Motor neuron (in vitro differentiated cells): ENCODE results near the gene UBN1. TPM values are rescaled to one million over a fixed set of nuclear protein-coding genes. Genes with fewer than 3 reads are reported as not detected.

ENCODE experiments used
- ATAC-seq, 8 experiments: fragments of 200-7000 bp; cut with Tn5 transposase; replicated peaks in 6 of 8; 2 replicates each; pipeline ENCODE4 v1.8.0; 2021; ENCODE audit warnings: mild to moderate bottlenecking in 8 of 8, moderate library complexity in 8 of 8
- H3K27ac ChIP-seq, 2 donors: fragments of 250-450 bp; sonication (Bioruptor Pico); 2 replicates each; pipeline ENCODE4 v1.9.0; 2021; ENCODE audit warnings: antibody characterized with exemption in 2 of 2, mild to moderate bottlenecking in 2 of 2, moderate library complexity in 1 of 2
- H3K4me1 ChIP-seq, 2 donors: fragments of 250-450 bp; sonication (Bioruptor Pico); replicated peaks in 1 of 2; 2 replicates each; pipeline ENCODE4 v1.6.1; 2021; ENCODE audit warnings: antibody characterized with exemption in 2 of 2, mild to moderate bottlenecking in 2 of 2, moderate library complexity in 1 of 2
- H3K4me3 ChIP-seq, 5 donors: fragments of 250-450 bp; sonication (Bioruptor Pico); 2 replicates each; pipeline ENCODE4 v1.9.0; 2021; ENCODE audit warnings: antibody characterized with exemption in 5 of 5, mild to moderate bottlenecking in 5 of 5, moderate library complexity in 4 of 5
- WGBS, 10 experiments: fragments of 450-650 bp; shearing (Covaris generic); methylation state at CpG; one replicate each; pipeline ENCODE4 v1.0.0; 2022; 5-methylcytosine and 5-hydroxymethylcytosine counted together
- in situ Hi-C, 9 experiments: fragments of 400-800 bp; cut with MboI; loops; one replicate each; pipeline ENCODE4 v1.15.0; 2021; ENCODE audit warnings: low sequenced_read_pairs in 9 of 9, low pct_unique_long_range_greater_than_20kb in 2 of 9; ENCODE audit not compliant: unreplicated experiment in 9 of 9
- total RNA-seq, 8 experiments: library from RNA; unstranded; fragments of 300-600 nt; gene quantifications; 2 replicates each; pipeline versions ENCODE4 v1.2.3 to v1.2.4, GENCODE V29; 2022

Gene UBN1
- total RNA-seq, 8 experiments from 2014 or later, result 14.0 to 43.7 (median 24.2) TPM

DNA sequence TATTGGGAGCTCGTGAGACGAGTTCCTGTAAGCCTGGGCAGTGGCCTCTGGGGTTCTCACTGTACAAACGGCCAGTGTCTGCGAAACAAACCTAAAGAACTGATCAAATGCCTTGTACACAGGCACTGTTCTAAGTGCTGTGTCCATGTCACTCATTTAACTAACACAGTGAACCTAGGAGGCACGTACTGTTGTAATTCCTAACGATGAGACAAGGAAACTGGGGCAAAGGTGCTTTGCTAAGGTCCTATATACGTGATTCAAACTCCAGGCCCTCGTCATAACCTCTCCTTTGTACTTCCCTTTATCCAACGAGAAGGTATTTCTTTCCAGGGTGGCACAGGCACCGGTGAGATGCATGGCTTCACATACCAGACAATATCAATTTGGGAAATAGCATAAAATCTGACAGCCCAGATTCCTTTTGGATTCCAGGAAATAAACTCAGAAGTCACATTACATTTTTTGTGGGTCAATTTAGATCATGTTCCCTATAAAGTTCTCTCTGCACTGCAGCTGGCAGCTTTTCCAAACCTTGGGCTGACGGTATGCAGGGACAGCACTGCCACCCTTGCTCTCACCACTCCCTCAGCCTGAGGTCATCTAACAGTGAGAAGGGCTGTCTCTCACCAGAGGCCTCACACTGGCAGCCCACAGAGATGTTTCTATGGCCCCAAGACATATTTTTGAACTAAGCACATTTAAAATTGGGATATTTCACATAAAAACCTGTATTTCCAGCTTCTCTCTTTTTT lies 18.5 kb upstream of the UBN1 start:
- H3K4me1 ChIP-seq, result peaks cover 0 to under 1% of the 10 kb centered on the region in 2 donors
- H3K27ac ChIP-seq, result no peak overlapping the region
- 88 to 100% (median 96%) methylated on average over 1 to 11 of the region's 11 CpGs for WGBS, 10 experiments
- H3K4me3 ChIP-seq, result no peak overlapping the region
- ATAC-seq, result peak in 1 of 8 experiments; percentile 68
- in situ Hi-C loops, result no loop called here

DNA sequence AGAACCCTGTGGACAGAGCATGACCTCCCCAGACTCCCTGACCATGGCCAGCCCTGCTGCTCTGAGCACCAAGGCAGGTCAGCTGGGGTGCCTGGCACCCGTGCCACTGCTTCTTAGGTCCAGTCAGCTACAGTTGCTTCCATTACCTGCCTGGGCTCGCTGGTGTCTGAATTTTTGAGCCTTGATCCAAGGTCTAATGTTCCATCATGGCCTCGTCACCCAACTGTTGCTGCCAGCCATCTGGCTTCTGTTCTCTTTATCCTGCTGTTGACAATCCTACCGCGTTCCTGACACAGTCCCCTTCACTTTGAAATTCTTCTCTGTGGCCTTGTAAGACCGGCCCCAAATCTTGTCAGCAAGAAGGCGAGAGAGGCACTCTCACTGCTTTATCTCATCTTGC lies 16.9 kb upstream of the UBN1 start:
- in situ Hi-C loops, result no loop called here

DNA sequence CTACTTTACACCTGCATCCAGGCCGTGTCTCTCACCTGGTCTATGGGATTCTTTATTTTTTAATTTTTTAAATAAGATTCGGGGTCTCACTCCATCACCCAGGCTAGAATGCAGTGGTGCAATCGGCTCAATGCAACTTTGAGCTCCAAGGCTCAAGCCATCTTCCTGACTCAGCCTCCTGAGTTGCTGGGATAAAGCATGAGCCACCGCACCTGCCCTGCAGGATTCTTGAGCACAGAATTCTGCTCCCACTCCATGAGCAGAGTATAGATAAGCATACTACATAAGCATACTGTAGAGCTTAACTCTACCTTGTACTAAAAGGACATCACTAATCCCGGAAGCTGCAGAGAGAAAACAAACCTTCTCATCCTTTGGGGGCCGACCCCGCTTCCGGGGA lies 15.7 kb upstream of the UBN1 start:
- Histone ChIP-seq H3K27ac (no peak overlapping the region), H3K4me3 (no peak overlapping the region), H3K4me1 (peaks cover 0 to 3% of the 10 kb centered on the region in 2 donors)
- no peak for ATAC-seq
- in situ Hi-C loops, result no loop called here
- 94 to 100% (median 100%) methylated on average over 1 to 6 of the region's 8 CpGs; no CpG with 5 or more reads in 3 of the 10 experiments for WGBS, 10 experiments

More for the DNA sequence above, 16.9 kb upstream of the UBN1 start:
- no peak overlapping the region for H3K27ac ChIP-seq
- peaks cover 0 to 3% of the 10 kb centered on the region in 2 donors for H3K4me1 ChIP-seq
- ATAC-seq, result no peak
- H3K4me3 ChIP-seq, result no peak overlapping the region
- 60 to 100% (median 92%) methylated on average over 1 to 7 of the region's 7 CpGs; no CpG with 5 or more reads in 3 of the 10 experiments for WGBS, 10 experiments

DNA sequence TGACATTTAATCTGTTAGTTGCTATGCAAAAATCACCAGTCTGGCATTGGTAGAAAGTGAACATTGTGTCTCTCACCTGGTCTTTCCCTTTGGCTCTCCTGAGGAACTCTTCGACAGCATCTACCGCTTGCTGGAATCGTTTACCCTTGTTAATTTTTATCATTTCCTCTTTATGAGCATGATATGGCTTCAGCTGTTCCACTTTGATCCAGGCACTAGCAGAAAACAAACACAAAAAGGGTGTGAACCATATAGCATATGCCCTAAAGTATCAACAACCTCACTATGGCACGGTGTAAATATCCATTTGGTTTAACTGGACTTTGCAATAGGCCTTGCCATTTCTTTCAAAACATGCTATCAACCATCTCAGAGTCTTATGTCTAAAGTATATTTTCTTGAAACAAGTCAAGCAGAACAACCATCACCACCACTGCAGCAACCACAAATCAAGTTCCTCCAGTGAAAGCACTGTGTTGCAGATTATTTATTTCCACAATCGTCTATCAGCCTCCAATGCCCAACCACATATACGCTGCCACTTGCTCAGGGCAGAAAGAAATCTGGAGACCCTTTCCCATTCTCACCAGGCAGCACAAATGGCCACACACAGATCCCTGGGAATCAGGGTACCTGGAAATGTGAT lies 14.5 kb upstream of the UBN1 start:
- no peak for ATAC-seq
- Histone ChIP-seq H3K27ac (no peak overlapping the region), H3K4me1 (peaks cover 0 to 3% of the 10 kb centered on the region in 2 donors), H3K4me3 (no peak overlapping the region)
- in situ Hi-C loops, result no loop called here
- 57 to 100% (median 90%) methylated on average over 1 to 6 of the region's 6 CpGs for WGBS, 10 experiments

DNA sequence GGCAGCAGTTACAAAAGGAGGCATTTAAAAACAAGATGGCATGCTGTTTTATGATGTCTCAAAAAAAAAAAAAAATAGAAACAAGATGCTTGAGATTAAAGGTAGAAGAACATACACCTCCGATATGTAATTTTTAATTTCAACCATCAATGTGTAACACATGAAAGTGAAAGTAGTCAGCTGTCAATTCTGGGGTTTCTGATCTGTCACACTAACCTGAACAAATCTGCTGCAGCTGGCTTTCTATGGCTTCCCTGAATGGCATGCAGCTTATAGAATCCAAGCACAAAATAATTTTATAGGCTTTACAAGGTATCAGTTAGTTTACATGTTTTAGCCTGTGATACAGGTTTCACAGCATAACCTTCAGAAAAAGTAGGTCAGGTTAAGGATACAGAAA lies 13.7 kb upstream of the UBN1 start:
- ATAC-seq, result no peak
- H3K4me1 ChIP-seq, result peaks cover 0 to 3% of the 10 kb centered on the region in 2 donors
- in situ Hi-C loops, result no loop called here
- WGBS, 10 experiments, result 60 to 100% (median 100%) methylated on average over 1 of the region's 1 CpG; no CpG with 5 or more reads in 1 of the 10 experiments
- H3K27ac ChIP-seq, result no peak overlapping the region
- no peak overlapping the region for H3K4me3 ChIP-seq

DNA sequence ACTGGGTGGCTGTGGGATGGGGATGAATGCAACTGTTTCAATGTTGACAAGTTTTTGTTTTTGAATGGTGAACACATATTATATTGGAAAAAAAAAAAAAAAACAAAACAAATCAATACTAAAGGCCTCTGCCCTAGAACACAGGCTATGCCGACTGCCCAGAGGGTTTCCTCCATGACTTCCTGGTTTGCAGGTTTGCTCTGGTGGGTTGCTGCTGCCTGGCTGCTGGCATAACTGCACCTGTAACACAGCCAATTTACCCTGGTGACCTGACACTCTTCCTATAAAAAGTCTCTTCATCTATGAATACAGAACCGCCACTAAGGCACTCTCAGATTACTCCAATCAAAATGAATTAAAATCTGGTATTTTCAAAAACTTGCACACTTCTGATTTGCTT lies 10.6 kb upstream of the UBN1 start:
- in situ Hi-C loops, result no loop called here
- 82 to 100% (median 100%) methylated on average over 1 to 2 of the region's 2 CpGs; no CpG with 5 or more reads in 3 of the 10 experiments for WGBS, 10 experiments
- peaks cover 0 to 3% of the 10 kb centered on the region in 2 donors for H3K4me1 ChIP-seq
- no peak for ATAC-seq
- no peak overlapping the region for H3K27ac ChIP-seq
- no peak overlapping the region for H3K4me3 ChIP-seq

DNA sequence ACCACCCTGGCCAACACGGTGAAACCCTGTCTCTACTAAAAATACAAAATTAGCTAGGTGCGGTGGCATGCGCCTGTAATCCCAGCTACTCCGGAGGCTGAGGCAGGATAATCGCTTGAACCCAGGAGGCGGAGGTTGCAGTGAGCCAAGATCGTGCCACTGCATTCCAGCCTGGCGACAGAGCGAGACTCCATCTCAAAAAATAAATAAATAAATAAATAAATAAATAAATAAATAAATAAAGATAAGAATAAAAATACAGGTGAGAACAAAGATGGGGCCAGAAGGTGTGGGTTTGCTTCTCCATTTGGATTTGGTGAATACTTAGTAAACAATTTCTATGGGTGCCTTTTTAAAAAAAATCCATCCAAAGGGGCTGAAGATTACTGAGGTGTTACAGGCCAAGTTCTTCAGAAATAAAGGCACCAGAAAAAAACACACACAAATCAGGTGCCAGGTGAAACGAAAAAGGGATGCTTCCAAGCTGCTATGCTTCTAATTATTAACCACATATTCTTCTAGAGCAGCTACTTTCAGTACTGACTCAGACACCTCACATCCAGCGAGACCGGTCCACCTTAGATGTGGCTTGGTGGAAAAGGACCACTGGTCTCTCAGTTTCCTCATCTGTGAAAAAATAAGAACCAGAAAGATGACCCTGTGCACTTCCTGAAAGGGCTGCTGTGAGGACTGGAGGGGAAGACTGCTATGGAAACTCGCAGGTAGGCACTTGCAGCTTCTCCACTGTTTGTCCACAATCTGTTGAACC lies 9.4 kb upstream of the UBN1 start:
- ATAC-seq, result no peak
- H3K27ac ChIP-seq, result no peak overlapping the region
- H3K4me1 ChIP-seq, result peaks cover 0 to 3% of the 10 kb centered on the region in 2 donors
- H3K4me3 ChIP-seq, result no peak overlapping the region
- in situ Hi-C loops, result no loop called here
- 60 to 100% (median 91%) methylated on average over 1 to 12 of the region's 13 CpGs for WGBS, 10 experiments

DNA sequence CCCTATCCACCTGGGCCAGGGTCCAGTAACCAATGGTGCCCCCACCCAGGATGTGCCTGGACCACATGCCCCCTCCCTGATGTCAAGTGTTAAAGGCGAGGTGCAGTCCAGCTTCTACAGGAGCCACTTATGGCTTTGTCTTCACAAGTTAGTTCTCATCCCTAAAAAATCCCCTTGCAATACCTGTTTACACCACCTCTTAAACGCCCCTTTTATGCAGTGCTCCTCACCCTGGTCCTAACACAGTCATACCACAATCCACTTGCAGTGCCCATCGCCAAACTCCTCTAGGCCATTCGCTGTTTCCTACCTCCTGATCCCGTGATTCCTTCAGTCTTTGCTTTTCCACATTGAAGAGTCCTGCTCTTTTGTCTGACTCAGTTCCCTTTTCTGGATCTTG lies 7.3 kb upstream of the UBN1 start:
- H3K27ac ChIP-seq, result no peak overlapping the region
- 67 to 100% (median 90%) methylated on average over 1 to 4 of the region's 5 CpGs; no CpG with 5 or more reads in 3 of the 10 experiments for WGBS, 10 experiments
- ATAC-seq, result no peak
- H3K4me1 ChIP-seq, result no peaks in the 10 kb centered on the region
- H3K4me3 ChIP-seq, result no peak overlapping the region
- in situ Hi-C loops, result no loop called here

DNA sequence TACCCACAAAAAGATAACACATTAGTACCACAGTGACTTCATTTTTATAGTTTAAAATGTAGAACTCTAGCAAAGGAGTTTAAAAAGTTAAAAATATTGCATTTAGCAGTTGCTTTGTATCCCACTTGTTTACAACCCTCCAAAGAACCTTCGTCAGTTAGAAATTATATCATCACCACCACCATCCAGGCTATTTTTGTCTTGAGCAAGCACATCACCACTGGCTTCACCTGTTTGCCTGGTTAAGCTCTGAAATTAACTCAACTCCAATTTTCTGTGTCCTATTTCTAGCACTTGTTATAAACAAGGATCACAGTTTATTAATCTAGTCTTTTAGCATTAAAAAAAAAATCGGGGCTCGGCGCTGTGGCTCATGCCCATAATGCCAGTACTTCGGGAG lies 6.3 kb upstream of the UBN1 start:
- in situ Hi-C loops, result no loop called here
- Histone ChIP-seq H3K27ac (no peak overlapping the region), H3K4me1 (peaks cover 3 to 7% of the 10 kb centered on the region in 2 donors), H3K4me3 (no peak overlapping the region)
- ATAC-seq, result no peak
- 0 to 100% (median 75%) methylated on average over 1 to 5 of the region's 5 CpGs; no CpG with 5 or more reads in 1 of the 10 experiments for WGBS, 10 experiments

DNA sequence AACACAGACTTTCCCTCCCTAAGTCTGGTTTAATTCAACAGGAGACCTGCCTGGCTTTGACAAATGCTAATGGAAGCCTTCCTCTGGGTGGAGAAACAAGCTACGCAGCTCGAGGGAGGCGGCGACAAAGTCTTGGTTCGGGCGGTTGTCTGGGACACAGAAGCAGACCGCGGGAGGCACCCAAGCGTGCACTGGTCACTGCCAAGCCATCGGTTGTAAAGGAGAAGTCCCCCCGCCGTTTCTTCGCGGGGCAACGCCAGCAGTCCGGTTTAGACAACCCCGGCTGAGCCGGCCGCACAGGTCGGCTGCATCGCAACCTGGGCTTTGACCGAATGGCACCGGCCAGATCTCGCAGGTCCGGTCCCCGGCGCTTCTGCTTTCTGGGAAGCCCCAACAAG lies 779 bp upstream of the UBN1 start:
- WGBS, 10 experiments, result 0 to 10% (median 0%) methylated on average over 1 to 6 of the region's 27 CpGs; no CpG with 5 or more reads in 3 of the 10 experiments
- peak overlapping the region; percentile 94 to 98 for H3K27ac ChIP-seq
- in situ Hi-C loops, result no loop called here
- peak; percentile 0 to 45 (median 16) for ATAC-seq
- peaks cover 16 to 32% of the 10 kb centered on the region in 2 donors for H3K4me1 ChIP-seq
- H3K4me3 ChIP-seq, result peak overlapping the region; percentile 79 to 97 (median 92)

DNA sequence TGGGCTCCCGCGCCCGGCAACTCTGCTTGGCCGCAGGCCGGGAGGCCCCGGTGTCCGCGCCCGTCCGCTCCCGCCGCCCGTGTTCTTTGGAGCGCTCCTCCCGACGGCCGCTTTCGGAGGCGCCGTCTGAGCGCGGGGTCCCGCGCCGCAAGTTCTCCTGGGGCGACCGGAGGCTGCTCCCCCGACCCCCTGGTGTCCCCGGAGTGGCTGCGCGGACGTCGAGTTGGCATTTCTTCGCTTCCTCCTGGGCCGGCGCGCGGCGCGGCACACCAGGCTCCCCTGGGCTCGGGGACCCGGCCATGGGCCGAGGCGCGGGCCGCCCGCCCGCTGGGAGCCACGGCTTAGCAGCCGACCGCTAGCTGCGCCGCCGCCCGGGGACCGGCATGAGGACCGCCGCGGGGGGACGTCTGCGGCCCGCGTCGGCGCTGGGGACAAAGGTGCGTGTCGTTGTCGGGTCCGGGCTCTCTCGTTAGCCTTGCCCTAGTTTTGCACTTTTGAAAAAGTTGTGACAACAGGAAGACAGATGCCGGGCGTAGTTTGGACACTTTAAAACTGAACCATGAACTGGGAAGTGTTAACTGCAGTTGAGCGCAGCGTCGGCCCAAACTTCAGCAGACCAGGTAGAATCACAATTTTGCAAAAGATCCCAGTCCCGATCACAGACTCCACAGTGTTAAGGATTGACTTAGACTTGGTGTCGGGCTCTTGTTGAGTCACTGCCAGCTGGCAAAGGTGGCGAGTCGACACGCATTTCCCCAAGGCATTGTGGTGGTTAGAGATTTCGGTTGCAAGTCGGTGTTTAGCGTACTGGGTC lies 700 bp downstream of the UBN1 start:
- H3K4me1 ChIP-seq, result peaks cover 20 to 34% of the 10 kb centered on the region in 2 donors
- 0 to 3% (median 2%) methylated on average over 1 to 31 of the region's 83 CpGs; no CpG with 5 or more reads in 1 of the 10 experiments for WGBS, 10 experiments
- in situ Hi-C loops, result no loop called here
- H3K27ac ChIP-seq, result peak overlapping the region; percentile 61 to 90
- ATAC-seq, result peak in 4 of 8 experiments; percentile 2 to 10 (median 8)
- H3K4me3 ChIP-seq, result peak overlapping the region; percentile 79 to 97 (median 92)

DNA sequence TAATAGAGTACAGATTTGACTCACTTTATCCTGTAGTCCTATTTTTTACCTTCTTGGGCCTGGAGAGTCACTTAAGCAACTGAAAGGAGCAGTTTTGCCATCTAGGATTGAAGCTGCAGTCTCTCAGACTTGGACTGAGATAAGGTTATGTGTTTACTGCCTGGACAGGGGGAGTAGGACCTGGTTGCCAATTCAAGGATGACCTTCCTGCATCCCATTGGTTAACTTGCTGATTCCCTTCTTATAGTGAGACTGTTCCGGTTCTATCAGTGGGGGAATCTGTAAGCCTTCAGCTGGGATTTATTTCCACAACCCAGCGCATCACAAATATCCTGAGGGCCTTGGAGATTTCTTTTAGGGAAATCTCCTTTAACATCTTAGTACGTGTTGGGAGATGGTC lies 2.9 kb downstream of the UBN1 start:
- in situ Hi-C loops, result no loop called here
- WGBS, 10 experiments, result 5 to 100% (median 70%) methylated on average over 1 to 3 of the region's 3 CpGs; no CpG with 5 or more reads in 1 of the 10 experiments
- ATAC-seq, result no peak
- Histone ChIP-seq H3K4me1 (peaks cover 20 to 34% of the 10 kb centered on the region in 2 donors), H3K27ac (no peak overlapping the region), H3K4me3 (no peak overlapping the region)
